GM08714 (cell line): ENCODE measurements around the gene DCP1A.
"Not testable (repeated sequence)": the region's sequence is repeated elsewhere in the genome, so short reads cannot be mapped to it uniquely, and the experiment has no call there.

Source experiments
- H3K4me3 ChIP-seq: fragments of 200-500 bp; sonication (Bioruptor generic); 2 replicates; pipeline ENCODE4 v1.5.1; 2014; ENCODE audit warnings: mild to moderate bottlenecking, low read length, inconsistent platforms
- ZNF274 ChIP-seq: IDR thresholded peaks from 2 replicates; pipeline ENCODE4 v1.6.1; 2012; ENCODE audit warnings: mild to moderate bottlenecking, low read depth, low read length

DCP1A gene

GRCh38 chr3:53347261-53348064 lies at the start of gene DCP1A:
Gene DCP1A (minus strand): TSS chr3:53347543. CDS start chr3:53347517, 26 bp downstream.
- no peak for TF ChIP-seq ZNF274
- H3K4me3 ChIP-seq = peak within 1 kb of the TSS; percentile 96

DNA sequence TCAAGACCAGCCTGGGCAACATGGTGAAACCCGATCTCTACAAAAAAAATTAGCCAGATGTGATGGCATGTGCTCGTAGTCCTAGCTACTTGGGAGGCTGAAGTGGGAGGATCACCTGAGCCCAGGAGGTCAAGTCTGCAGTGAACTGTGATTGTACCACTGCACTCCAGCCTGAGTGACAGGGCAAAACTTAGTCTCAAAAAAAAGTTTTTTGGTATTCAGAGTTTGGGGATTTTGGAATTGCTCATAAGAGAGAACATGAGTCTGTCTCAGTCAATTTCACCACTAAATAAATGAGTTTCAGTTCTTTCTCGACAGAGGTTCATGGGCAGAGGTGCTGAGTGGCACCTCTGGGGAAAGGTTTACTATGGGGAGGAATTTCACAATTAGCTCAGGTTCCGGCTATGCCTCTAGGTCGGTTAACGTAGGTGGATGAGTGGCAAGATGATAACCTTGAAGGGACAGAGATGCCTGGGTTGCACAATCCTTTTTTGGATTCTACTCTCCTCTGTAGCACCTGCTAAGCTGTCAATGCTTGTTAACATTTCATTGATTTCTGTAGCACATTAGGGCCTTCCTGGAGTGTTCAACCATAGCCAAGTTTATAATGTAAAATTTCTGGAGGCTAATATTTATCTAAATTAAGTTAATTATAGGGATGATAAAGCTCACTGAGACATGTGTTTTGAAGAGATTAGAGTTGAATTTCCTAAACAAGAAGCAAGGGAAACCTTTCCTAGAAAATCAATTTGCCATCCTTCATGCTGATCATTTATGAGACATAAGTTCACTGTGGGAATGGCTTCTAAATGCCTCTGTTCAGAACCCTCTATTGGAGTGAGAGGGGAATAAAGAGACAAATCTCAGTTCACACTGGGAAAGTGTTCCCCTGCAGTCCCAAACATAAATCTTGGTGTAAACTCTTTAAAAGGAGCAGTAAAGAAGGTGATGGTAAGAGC lies 37.4 kb upstream of the DCP1A start:
- no peak for TF ChIP-seq ZNF274
- H3K4me3 ChIP-seq = no peak overlapping the region

DNA sequence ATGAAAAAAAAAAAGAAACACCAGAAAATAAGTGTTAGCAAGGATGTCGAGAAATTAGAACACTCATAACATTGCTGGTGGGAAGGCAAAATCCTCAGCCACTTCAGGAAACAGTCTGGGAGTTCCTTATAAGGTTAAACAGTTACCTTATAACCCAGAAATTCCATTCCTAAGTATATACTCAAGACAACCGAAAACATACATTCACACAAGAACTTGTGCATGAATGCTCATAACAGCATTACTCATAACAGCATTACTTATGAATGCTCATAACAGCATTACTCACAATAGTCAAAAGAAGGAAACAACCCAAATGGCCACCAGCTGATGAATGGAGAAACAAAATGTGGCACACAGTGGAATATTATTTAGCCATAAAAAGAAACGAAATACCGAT lies 34.8 kb upstream of the DCP1A start:
- no peak for TF ChIP-seq ZNF274

GRCh38 chr3:53380306-53380705 lies 33.0 kb upstream of the DCP1A start:
- no peak overlapping the region for H3K4me3 ChIP-seq
- no peak for TF ChIP-seq ZNF274

More for the DNA sequence above, 34.8 kb upstream of the DCP1A start:
- no peak overlapping the region for H3K4me3 ChIP-seq

- H3K4me3 ChIP-seq = no peak overlapping the region
- no peak for TF ChIP-seq ZNF274
Observed at GRCh38 chr3:53379898-53380297, 32.6 kb upstream of the DCP1A start.

GRCh38 chr3:53377794-53378193 lies 30.5 kb upstream of the DCP1A start:
- no peak for TF ChIP-seq ZNF274
- no peak overlapping the region for H3K4me3 ChIP-seq

GRCh38 chr3:53376679-53377078 lies 29.3 kb upstream of the DCP1A start:
- TF ChIP-seq ZNF274 = no peak
- H3K4me3 ChIP-seq = no peak overlapping the region

GRCh38 chr3:53375019-53375418 lies 27.7 kb upstream of the DCP1A start:
- TF ChIP-seq ZNF274 = no peak
- H3K4me3 ChIP-seq = no peak overlapping the region

DNA sequence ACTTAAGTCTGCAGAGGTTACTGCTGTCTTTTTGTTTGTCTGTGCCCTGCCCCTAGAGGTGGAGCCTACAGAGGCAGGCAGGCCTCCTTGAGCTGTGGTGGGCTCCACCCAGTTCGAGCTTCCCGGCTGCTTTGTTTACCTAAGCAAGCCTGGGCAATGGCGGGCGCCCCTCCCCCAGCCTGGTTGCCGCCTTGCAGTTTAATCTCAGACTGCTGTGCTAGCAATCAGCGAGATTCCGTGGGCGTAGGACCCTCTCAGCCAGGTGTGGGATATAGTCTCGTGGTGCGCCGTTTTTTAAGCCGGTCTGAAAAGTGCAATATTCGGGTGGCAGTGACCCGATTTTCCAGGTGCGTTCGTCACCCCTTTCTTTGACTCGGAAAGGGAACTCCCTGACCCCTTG lies 23.4 kb upstream of the DCP1A start:
- H3K4me3 ChIP-seq = not testable (repeated sequence)

GRCh38 chr3:53361852-53362251 lies 14.5 kb upstream of the DCP1A start:
- H3K4me3 ChIP-seq = no peak overlapping the region
- TF ChIP-seq ZNF274 = no peak

GRCh38 chr3:53357458-53357857 lies 10.1 kb upstream of the DCP1A start:
- TF ChIP-seq ZNF274 = no peak

DNA sequence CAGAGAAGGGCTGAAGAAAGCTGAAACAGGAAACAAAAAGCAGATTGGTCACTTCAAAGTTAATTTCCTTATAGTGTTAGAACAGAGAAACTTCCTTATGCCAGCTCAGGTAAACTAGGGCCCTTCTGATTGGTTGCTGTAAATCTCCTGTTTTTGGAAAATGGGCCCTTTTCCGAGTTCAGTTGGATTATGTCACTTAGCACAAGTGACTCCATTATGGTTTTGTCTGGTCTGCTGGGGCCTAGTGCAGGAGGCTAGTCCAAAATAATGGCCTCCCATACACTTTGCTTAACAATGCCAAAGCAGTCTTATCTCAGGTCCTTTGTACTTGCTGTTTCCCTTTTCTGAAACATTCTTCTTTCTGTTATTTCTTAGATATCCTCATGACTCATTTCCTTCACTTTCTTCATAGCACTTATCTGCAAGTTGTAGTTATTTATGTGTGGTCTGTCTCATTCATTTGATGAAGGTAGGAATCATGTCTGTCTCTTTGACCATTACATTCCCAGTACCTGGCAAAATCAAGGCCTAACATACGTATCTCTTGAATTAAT lies 7.7 kb upstream of the DCP1A start:
- no peak overlapping the region for H3K4me3 ChIP-seq
- TF ChIP-seq ZNF274 = no peak

More at GRCh38 chr3:53357458-53357857, 10.1 kb upstream of the DCP1A start:
- no peak overlapping the region for H3K4me3 ChIP-seq

GRCh38 chr3:53353202-53353601 lies 5.9 kb upstream of the DCP1A start:
- no peak overlapping the region for H3K4me3 ChIP-seq
- TF ChIP-seq ZNF274 = no peak

- no peak for TF ChIP-seq ZNF274
- no peak overlapping the region for H3K4me3 ChIP-seq
Observed at GRCh38 chr3:53350652-53351051, 3.3 kb upstream of the DCP1A start.

DNA sequence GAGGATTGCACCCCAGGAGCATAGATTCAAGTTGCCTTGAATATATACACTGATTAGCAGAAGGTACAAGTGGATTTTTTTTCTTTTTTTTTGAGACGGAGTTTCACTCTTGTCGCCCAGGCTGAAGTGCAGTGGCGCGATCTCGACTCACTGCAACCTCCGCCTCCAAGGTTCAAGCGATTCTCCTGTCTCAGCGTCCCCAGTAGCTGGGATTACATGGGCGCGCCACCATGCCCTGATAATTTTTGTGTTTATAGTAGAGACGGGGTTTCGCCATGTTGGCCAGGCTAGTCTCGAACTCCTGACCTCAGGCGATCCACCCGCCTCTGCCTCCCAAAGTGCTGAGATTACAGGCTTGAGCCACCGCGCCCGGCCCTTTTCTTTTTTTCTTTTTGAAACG lies 775 bp upstream of the DCP1A start:
- peak overlapping the region; percentile 70 for H3K4me3 ChIP-seq
